GM18505 (cell line): ENCODE results near the gene ZIC1.

Experiments
- ATAC-seq: cut with Tn5 transposase; IDR thresholded peaks from one replicate; pipeline ENCODE4 v1.9.1; 2021; ENCODE audit not compliant: unreplicated experiment
- POLR2A ChIP-seq: IDR thresholded peaks from 4 replicates; pipeline ENCODE4 v1.6.1; 2011; ENCODE audit warnings: borderline replicate concordance; ENCODE audit not compliant: insufficient read depth, insufficient read length; ENCODE audit errors: extremely low read depth

Gene ZIC1

DNA sequence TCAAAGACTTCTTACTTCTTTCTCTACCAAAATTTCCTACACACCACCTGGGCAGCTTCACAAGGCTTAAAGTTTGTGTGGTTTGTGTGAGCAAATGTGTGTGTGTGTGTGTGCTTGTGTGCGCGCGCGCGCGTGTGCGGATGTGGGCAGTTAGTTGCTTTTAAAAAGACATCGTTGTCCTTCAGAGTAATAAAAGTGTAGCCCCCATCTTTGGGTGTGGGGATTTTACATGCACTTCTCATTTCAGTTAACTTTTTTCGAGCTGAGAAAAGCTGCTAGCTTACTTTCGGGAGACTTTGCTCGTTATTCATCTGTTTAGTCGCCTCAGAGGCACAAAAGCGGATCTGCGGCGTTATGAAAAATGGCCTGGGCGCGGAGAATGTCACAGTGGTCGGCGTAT, 38.8 kb upstream of the ZIC1 start:
- ATAC-seq = no peak
- TF ChIP-seq POLR2A = no peak

- ATAC-seq = no peak
- TF ChIP-seq POLR2A = no peak
Measured at GRCh38 chr3:147371140-147371539, 38.0 kb upstream of the ZIC1 start.

DNA sequence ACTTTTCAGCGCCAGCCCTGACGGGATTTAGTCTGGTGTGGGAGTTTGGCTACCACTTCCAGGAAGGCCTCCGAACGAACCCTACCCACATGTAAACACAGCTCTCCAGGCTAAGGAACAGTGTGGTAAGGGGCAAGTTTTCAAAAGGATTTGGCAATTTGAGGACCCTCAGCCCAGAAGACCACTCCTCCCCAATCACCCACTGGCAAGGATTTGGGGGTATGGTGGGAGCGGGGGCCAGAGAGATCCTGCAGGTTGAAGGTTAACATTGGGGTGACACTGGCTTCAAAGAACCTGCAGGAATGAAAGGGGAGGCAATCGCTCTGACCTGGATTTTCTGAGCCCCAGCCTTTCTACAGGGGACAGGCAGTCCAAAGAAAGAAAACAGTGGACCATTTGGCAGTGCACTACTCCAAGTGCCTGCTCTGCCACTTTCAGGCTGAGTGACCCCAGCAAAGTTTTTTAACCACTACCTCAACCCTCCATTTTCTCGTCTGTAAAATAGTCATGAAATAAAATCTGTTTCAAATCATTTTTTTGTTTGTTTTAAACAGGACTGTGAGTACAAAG, 37.3 kb upstream of the ZIC1 start:
- no peak for ATAC-seq
- TF ChIP-seq POLR2A = no peak

GRCh38 chr3:147372525-147373027, 36.6 kb upstream of the ZIC1 start:
- ATAC-seq = no peak
- no peak for TF ChIP-seq POLR2A

GRCh38 chr3:147373301-147373700, 35.9 kb upstream of the ZIC1 start:
- no peak for TF ChIP-seq POLR2A
- ATAC-seq = no peak

DNA sequence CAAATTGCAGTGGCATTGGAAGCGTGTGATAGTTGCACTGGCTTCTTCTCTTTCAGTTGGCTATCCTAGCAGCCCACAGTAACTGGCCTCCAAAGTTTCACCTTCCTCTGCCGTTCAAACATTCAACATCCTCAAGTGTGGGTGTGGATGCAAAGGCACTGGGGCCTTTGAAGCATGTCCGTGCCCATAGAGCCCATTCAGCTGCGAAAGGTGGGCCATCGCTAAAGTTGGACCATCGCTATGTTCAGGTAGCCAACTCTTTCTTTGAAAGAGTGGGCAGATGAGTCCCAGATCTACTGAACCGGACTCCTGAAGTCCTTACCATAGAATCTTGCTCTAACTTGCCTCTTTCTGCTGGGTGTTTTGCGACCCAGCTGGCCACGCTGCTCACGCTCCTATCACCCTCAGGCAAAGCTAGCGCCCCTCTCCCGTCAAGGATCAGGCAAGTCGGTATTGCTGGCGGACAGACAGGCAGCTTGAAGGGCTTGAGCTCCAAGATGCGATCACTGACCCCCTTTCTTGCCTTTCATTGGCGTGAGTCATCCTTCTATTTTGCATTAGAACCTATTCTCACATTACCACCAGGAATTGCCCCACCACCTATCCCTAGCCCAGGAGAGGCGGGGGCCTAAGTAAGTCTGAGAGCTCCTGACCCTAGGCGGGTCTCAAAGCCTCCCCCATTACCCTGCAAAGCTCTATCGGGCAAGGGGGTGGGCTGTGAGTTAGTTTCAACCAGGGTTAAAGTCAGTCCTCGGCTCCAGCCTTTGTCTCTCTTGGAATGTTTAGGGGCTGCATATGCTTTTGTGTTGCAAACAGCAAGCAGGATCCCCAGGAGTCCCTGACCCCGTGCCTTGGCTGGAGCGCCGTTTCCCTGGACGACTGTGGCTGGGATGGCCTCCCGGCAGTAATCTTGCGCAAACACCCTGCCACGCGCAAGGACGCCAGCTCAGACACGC, 31.5 kb upstream of the ZIC1 start:
- ATAC-seq = no peak

DNA sequence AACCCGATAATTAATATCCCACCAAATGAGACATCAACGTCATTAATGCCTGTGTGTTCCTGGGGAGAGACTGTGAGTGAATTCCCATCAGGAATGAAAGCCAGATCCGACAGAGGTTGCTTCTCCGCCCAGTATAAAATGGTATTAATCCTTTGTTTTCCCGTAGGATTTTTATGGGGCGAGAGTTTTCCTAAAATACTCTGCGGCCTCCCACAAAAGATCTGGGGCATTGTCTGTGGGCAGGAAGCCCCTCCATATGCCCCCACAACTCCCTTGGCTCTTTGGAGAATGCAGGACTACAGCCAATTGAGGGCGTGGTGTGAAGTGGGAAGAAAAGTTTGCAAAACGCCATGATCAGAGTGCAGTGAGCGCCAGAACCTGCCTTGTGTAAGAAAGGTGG, 29.5 kb upstream of the ZIC1 start:
- no peak for TF ChIP-seq POLR2A
- no peak for ATAC-seq

More for the DNA sequence above, 31.5 kb upstream of the ZIC1 start:
- TF ChIP-seq POLR2A = no peak

DNA sequence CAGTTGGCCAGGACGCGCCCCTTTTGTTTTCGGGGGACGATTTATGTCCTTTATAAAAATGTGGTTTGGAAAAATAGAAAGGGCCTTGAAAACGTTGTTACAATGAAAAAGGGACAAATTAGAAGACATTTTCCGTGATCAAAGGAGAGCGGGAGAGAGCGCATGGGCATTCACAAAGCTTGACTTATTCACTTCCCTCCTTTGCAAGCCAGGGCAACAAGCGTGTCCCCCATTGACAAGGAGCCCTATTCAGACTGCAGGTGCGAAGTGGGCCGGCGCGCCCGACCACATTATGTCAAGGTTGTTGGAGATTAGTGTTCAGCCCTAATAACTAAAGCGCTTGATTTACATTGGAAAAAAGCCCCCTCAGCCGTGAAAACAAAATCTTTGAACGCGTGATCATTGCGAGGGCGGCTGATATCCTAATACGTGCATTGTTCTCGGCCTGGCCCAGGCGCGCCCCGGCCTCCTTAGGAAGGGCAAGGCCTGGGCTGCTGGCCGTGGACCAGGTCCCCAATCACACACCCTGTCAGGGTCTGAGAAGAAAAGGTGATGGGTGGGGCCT, 28.7 kb upstream of the ZIC1 start:
- ATAC-seq = no peak

DNA sequence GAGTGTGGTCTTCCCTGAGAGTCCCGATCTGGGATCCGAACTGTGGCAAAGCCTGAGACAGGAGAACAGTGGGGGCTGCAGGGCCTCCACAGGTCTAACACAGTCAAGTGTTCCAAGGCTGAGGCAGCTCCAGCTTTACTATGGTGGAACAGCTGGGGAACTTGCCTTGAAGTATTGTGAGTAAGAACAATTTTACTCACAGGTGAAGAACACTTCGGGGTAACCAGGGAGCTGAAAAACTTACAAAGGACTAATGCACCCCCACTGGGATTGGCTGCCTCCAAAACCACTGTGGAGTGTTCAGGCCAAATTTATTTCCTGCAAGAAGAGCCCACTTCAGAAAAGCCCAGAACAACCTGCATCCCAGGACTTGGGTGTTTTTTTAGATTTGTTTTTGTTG, 28.2 kb upstream of the ZIC1 start:
- TF ChIP-seq POLR2A = no peak
- ATAC-seq = no peak

More for the DNA sequence above, 28.7 kb upstream of the ZIC1 start:
- no peak for TF ChIP-seq POLR2A

DNA sequence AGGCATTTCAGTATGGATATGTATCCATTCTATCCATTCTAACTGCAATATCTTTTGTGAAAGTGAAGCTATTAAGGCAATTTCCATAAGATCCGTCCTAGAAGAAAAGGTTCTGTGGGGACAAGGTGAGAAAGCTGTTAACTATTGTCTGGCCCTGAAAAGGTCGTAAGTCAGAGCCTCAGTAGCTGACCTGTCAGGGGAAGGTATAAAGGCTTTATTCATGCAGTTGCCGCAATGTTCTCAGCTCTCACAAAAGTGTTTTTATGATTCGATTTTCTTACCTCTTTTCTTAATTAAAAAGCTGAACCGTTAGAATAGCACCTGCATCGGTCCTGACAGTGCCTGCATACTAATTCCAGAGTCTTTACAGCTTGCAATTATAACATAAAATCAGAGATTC, 27.6 kb upstream of the ZIC1 start:
- TF ChIP-seq POLR2A = no peak

GRCh38 chr3:147383617-147384016, 25.5 kb upstream of the ZIC1 start:
- no peak for TF ChIP-seq POLR2A
- no peak for ATAC-seq

More for the DNA sequence above, 27.6 kb upstream of the ZIC1 start:
- no peak for ATAC-seq

DNA sequence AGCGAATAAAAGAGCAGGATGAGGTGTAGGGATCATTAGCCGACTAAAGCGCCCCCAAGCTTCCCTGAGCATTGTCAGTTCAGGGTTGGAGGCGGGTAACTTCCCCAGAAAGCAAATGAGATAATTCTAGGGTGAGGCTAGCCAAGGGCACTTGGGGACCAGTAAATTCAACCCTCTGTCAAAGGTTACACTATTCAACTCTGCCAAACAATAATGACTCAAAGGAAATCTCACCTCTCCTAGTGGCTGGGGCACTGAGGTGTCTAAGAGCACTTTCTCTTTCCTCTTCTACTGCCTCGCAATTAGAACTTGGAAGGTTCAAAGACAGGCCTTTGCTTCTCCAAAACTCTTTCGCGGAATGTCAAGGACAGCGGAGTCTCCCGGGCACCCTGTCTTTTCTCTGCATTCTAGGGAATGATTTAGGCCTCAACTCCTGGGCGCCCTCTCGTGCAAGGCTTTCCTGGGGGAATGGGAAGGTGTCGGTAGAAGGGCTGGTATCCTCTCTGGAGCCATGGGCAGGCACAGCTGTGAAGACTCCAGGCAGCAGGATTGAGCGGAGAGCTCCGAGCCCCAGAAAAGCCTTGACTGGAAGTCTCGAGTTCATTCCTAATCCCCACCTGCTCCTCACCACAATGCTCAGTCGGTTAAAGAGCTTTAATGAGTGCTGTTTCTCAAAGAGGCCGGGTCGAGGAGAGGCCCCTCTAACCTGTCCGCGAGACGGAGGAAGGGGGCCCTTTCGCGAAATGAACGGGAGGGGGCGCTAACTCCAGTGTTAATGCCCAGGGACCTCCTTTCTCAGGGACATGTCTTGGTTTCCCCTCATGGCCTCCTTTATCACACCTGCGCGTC, 24.7 kb upstream of the ZIC1 start:
- no peak for TF ChIP-seq POLR2A
- no peak for ATAC-seq

DNA sequence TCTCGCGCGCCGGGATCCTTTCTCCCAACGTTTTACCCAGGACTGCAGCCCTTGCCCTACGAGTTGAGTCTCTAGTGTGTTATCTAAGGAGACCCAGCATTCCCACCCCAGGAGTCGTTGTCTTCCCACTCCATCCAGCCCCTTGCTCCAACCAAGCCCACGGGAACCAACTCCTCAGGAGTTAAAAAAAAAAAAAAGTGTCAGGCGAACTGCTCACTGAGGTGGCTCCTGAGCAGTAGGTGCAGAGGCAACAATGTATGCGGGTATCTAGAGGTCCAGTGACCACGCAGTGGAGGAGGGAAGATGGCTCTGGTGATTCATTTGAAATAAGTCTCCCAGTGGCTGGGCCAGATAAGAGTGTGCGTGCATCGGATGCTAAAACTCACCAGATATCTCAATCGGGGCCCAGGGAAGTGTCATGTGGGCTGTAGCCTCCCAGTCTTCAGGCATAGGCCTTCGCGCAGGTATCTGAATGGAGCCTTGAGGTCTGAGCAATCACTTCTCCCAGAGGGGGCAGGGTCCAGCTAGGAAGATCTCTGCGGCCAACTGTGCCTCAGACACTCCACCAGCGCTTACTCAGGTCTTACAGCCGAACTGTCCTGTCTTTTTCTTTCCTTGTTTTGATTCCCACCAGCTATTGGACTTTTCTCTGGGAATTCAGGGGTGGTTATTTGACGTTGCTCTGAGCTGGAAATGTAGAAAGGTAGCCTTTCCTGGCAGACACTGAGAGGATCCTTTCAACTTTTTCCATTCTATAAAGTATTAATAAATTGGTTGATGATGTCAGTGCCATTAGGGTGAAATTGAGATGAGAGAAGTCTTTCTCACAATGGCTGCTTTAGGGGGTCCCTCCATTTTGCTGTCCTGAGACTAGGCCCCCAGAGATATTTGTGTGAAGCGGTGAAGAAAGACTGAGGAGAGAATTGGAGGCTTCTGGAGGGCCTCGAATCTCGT, 23.8 kb upstream of the ZIC1 start:
- no peak for TF ChIP-seq POLR2A
- ATAC-seq = no peak
